Fibroblast of lung (primary cell): Measurements from ENCODE around the gene ING1.
"Not testable (repeated sequence)": the region's sequence is repeated elsewhere in the genome, so short reads cannot be mapped to it uniquely, and the experiment has no call there.

Experiments
- CTCF ChIP-seq, 2 donors: IDR thresholded peaks in 1 of 2; conservative IDR thresholded peaks in 1 of 2; 1 replicate in 1 of 2; 2 replicates in 1 of 2; pipeline ENCODE4 v1.5.1; 2011 to 2012; ENCODE audit warnings: low read length in 2 of 2, control low read depth in 1 of 2, inconsistent platforms in 1 of 2, low read depth in 1 of 2, mild to moderate bottlenecking in 1 of 2
- EZH2 ChIP-seq: IDR thresholded peaks from 2 replicates; pipeline ENCODE4 v1.5.1; 2012; ENCODE audit warnings: low read length, control low read depth, mild to moderate bottlenecking; ENCODE audit errors: missing control alignments

- TF ChIP-seq CTCF (conservative IDR thresholded peaks at IDR 0.05 in 1 of 2, IDR thresholded peaks at IDR 0.05 in 1 of 2; ENCODE audit: low read depth in 1 of 2, low read length in 2 of 2); EZH2: not testable (repeated sequence)
These were observed 12.4 kb upstream of the ING1 start for GRCh38 chr13:110701061-110701460.
